SK-N-SH (cell line): ENCODE results near the gene EGLN3. TPM values are rescaled to one million over a fixed set of nuclear protein-coding genes. Genes with fewer than 3 reads are reported as not detected.

Experiments
- CTCF ChIA-PET: fragments of 300-600, 350-600 bp; formaldehyde crosslinking; extraction: SDS; loops from one replicate; lab custom pipeline; 2021; lab: Yijun Ruan, JAX
- POLR2A ChIA-PET: fragments of 350-600 bp; sonication (Branson Sonifier 250); formaldehyde crosslinking; extraction: SDS; loops from one replicate; lab custom pipeline; 2020; ENCODE audit warnings: antibody characterized with exemption, inconsistent platforms; lab: Yijun Ruan, JAX
- DNase-seq: peaks from one replicate; pipeline ENCODE4 v3.0.0; 2012
- H2AFZ ChIP-seq: fragments of 200-600 bp; sonication (generic); 2 replicates; pipeline ENCODE4 v1.8.1; 2016; ENCODE audit warnings: antibody characterized with exemption, mild to moderate bottlenecking, low read depth
- H3F3A ChIP-seq: fragments of 200-600 bp; sonication (generic); replicated peaks from 2 replicates; pipeline ENCODE3; 2016; ENCODE audit warnings: antibody characterized with exemption, mild to moderate bottlenecking; ENCODE audit not compliant: insufficient read depth
- H3K27ac ChIP-seq, 2 experiments: fragments of 200-500 bp in 1 of 2; fragments of 200-600 bp in 1 of 2; sonication (Bioruptor generic) in 1 of 2; sonication (generic), shearing (Covaris generic) in 1 of 2; 2 replicates each; pipeline versions ENCODE4 v1.5.1 to v1.6.1; 2014 to 2016; ENCODE audit warnings: low read depth in 2 of 2, inconsistent platforms in 1 of 2, low read length in 1 of 2, mild to moderate bottlenecking in 1 of 2, mixed read lengths in 1 of 2
- H3K27me3 ChIP-seq: fragments of 200-600 bp; sonication (generic), shearing (Covaris generic); 2 replicates; pipeline ENCODE4 v1.6.1; 2016; ENCODE audit warnings: mixed run types; ENCODE audit not compliant: insufficient read depth
- H3K36me3 ChIP-seq, 2 experiments: fragments of 200-500 bp in 1 of 2; fragments of 200-600 bp in 1 of 2; sonication (Bioruptor generic) in 1 of 2; sonication (generic) in 1 of 2; replicated peaks in 1 of 2; 2 replicates each; pipeline versions ENCODE3 to v1.5.1; 2014 to 2016; ENCODE audit warnings: low read length in 1 of 2, mild to moderate bottlenecking in 1 of 2; ENCODE audit not compliant: insufficient read depth in 2 of 2, control insufficient read depth in 1 of 2
- H3K4me1 ChIP-seq, 2 experiments: fragments of 200-500 bp in 1 of 2; fragments of 200-600 bp in 1 of 2; sonication (Bioruptor generic) in 1 of 2; sonication (generic), shearing (Covaris generic) in 1 of 2; 2 replicates each; pipeline versions ENCODE4 v1.5.1 to v1.6.1; 2014 to 2016; ENCODE audit warnings: low read depth in 1 of 2, low read length in 1 of 2, mixed run types in 1 of 2; ENCODE audit not compliant: insufficient read depth in 2 of 2, control insufficient read depth in 1 of 2
- H3K4me2 ChIP-seq: fragments of 200-600 bp; sonication (generic), shearing (Covaris generic); 2 replicates; pipeline ENCODE4 v1.6.1; 2017; ENCODE audit warnings: mixed run types
- H3K4me3 ChIP-seq, 2 experiments: fragments of 200-500 bp in 1 of 2; fragments of 200-600 bp in 1 of 2; sonication (Bioruptor generic) in 1 of 2; sonication (generic), shearing (Covaris generic) in 1 of 2; 2 replicates each; pipeline versions ENCODE4 v1.5.1 to v1.8.1; 2014 to 2016; ENCODE audit warnings: low read depth in 2 of 2, inconsistent platforms in 1 of 2, low read length in 1 of 2, mild to moderate bottlenecking in 1 of 2, mixed read lengths in 1 of 2, moderate library complexity in 1 of 2
- H3K79me2 ChIP-seq: fragments of 200-600 bp; sonication (generic); 2 replicates; pipeline ENCODE4 v1.8.1; 2017; ENCODE audit warnings: mild to moderate bottlenecking; ENCODE audit not compliant: insufficient read depth
- H3K9ac ChIP-seq: fragments of 200-600 bp; sonication (generic); 2 replicates; pipeline ENCODE4 v1.6.1; 2017; ENCODE audit warnings: mixed run types
- H3K9me2 ChIP-seq: fragments of 200-600 bp; sonication (generic); 2 replicates; pipeline ENCODE4 v1.6.1; 2017; ENCODE audit warnings: mixed run types
- H3K9me3 ChIP-seq: fragments of 200-600 bp; sonication (generic); 2 replicates; pipeline ENCODE4 v1.6.1; 2017; ENCODE audit warnings: mixed run types, mild to moderate bottlenecking, moderate library complexity
- H4K20me1 ChIP-seq: fragments of 200-600 bp; sonication (generic); 2 replicates; pipeline ENCODE4 v1.6.1; 2017; ENCODE audit warnings: mild to moderate bottlenecking, mixed run types; ENCODE audit not compliant: insufficient read depth
- CHD2 ChIP-seq: fragments of 150-350 bp; IDR thresholded peaks from 2 replicates; pipeline ENCODE4 v1.6.1; 2018; ENCODE audit warnings: low read length; ENCODE audit not compliant: partially characterized antibody
- CTCF ChIP-seq: fragments of 200-600 bp; sonication (generic); IDR thresholded peaks from 2 replicates; pipeline ENCODE4 v1.6.1; 2017; ENCODE audit warnings: antibody characterized with exemption, mild to moderate bottlenecking, moderate library complexity
- ELF1 ChIP-seq: IDR thresholded peaks from 2 replicates; pipeline ENCODE4 v1.4.0; 2012
- EZH2phosphoT487 ChIP-seq: fragments of 200-600 bp; sonication (generic); IDR thresholded peaks from 2 replicates; pipeline ENCODE4 v1.6.1; 2017; ENCODE audit warnings: low read depth, mixed run types, mild to moderate bottlenecking, antibody characterized with exemption, moderate library complexity, borderline replicate concordance
- FOXJ3 ChIP-seq: sonication (generic); formaldehyde crosslinking; IDR thresholded peaks from 2 replicates; pipeline ENCODE4 v1.5.1; 2020; ENCODE audit warnings: mild to moderate bottlenecking, missing genetic modification reagents
- JUND ChIP-seq: IDR thresholded peaks from 2 replicates; pipeline ENCODE4 v1.4.0; 2012
- MXI1 ChIP-seq: IDR thresholded peaks from 2 replicates; pipeline ENCODE4 v1.6.1; 2012; ENCODE audit warnings: mild to moderate bottlenecking, low read depth, low read length, improper control_type of control experiment
- RAD21 ChIP-seq: IDR thresholded peaks from 2 replicates; pipeline ENCODE4 v1.6.1; 2012; ENCODE audit warnings: mild to moderate bottlenecking, low read length
- RFX5 ChIP-seq: IDR thresholded peaks from 2 replicates; pipeline ENCODE4 v1.6.1; 2012; ENCODE audit warnings: mild to moderate bottlenecking, improper control_type of control experiment, low read length
- RXRA ChIP-seq: IDR thresholded peaks from 2 replicates; pipeline ENCODE4 v1.4.0; 2012; ENCODE audit warnings: low read depth, mild to moderate bottlenecking, borderline replicate concordance
- SMC3 ChIP-seq: IDR thresholded peaks from 2 replicates; pipeline ENCODE4 v1.6.1; 2012; ENCODE audit warnings: low read depth, low read length, improper control_type of control experiment
- TCF12 ChIP-seq: IDR thresholded peaks from 2 replicates; pipeline ENCODE4 v1.4.0; 2012
- TEAD4 ChIP-seq: IDR thresholded peaks from 2 replicates; pipeline ENCODE4 v1.4.0; 2012; ENCODE audit warnings: mild to moderate bottlenecking, borderline replicate concordance; ENCODE audit not compliant: insufficient read depth
- USF1 ChIP-seq: IDR thresholded peaks from 2 replicates; pipeline ENCODE4 v1.4.0; 2012; ENCODE audit warnings: low read depth, borderline replicate concordance
- polyA plus RNA-seq, 3 experiments: library from polyadenylated mRNA; depleted of rRNA; stranded (reverse); fragments of >200 nt; gene quantifications; 2 replicates each; pipeline ENCODE4 v1.2.3, GENCODE V29; 2012
- TF ChIP-seq, protein P1 (sequence below): IDR thresholded peaks from 2 replicates; pipeline ENCODE4; 2012
- TF ChIP-seq, protein P2 (sequence below): fragments of 150-350 bp; IDR thresholded peaks from 2 replicates; pipeline ENCODE4 v1.6.1; 2016; ENCODE audit warnings: mild to moderate bottlenecking, low read depth, low read length
- TF ChIP-seq, protein P3 (sequence below): IDR thresholded peaks from 2 replicates; pipeline ENCODE4 v1.4.0; 2012; ENCODE audit warnings: low read depth, borderline replicate concordance
- TF ChIP-seq, protein P4 (sequence below): IDR thresholded peaks from 2 replicates; pipeline ENCODE4 v1.4.0; 2012; ENCODE audit warnings: low read depth

EGLN3 gene
- polyA plus RNA-seq, 1 of the 3 experiments (the other 2 are of a cell fraction): 0.31 TPM

DNA sequence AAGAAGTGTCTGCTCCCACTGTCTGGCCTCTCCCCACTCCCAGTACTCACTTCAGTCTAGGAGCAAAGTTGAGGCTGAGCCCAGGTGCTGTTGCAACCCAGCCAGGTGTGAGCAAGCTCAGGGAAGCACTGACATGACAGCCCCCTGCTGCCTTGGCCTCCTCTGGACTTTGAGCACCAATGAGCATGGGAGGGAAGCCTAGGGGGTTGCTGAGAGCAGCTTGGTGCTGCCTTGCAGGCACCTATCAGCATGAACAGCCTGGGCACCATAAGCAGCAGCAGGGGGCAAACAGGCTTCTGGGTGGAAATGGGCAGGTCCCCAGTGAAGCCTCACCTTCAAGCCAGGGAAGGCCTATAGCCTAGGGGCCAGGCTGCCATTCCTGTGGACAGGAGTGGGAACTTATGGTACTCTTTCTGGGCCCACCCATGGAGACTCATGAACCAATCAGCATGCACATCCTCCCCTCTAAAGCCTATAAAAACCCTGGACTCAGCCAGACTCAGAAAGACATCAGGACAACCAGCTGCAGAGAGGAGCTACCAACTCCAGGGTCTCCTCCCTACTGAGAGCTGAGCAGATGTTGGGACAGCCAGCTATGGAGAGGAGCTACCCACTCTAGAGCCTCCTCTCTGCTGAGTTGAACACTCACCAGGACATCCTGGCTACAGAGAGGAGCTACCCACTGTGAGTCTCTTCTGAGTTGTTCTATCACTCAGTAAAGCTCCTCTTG is 49.3 kb downstream of the EGLN3 start:
- CTCF ChIA-PET: interaction anchor here (0.9 kb wide), 1 partner anchor 21 kb away, joined by 3 read pairs; no protein-coding TSS in a partner anchor
- H3K36me3 ChIP-seq: no peaks in the 10 kb centered on the region

More for the DNA sequence above, 49.3 kb downstream of the EGLN3 start:
- Histone ChIP-seq H3K4me1 (no peaks in the 10 kb centered on the region; a peak in 1 of 4 replicates), H2AFZ (no peak overlapping the region)
- no peak for TF ChIP-seq RFX5
- TF ChIP-seq TCF12: no peak
- TF ChIP-seq, protein P1, sequence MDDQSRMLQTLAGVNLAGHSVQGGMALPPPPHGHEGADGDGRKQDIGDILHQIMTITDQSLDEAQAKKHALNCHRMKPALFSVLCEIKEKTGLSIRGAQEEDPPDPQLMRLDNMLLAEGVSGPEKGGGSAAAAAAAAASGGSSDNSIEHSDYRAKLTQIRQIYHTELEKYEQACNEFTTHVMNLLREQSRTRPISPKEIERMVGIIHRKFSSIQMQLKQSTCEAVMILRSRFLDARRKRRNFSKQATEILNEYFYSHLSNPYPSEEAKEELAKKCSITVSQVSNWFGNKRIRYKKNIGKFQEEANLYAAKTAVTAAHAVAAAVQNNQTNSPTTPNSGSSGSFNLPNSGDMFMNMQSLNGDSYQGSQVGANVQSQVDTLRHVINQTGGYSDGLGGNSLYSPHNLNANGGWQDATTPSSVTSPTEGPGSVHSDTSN: no peak
- no peak for TF ChIP-seq SMC3
- no peak for TF ChIP-seq USF1
- TF ChIP-seq, protein P2, sequence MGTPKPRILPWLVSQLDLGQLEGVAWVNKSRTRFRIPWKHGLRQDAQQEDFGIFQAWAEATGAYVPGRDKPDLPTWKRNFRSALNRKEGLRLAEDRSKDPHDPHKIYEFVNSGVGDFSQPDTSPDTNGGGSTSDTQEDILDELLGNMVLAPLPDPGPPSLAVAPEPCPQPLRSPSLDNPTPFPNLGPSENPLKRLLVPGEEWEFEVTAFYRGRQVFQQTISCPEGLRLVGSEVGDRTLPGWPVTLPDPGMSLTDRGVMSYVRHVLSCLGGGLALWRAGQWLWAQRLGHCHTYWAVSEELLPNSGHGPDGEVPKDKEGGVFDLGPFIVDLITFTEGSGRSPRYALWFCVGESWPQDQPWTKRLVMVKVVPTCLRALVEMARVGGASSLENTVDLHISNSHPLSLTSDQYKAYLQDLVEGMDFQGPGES: no peak
- TF ChIP-seq JUND: no peak
- no peak for TF ChIP-seq ELF1
- TF ChIP-seq, protein P3, sequence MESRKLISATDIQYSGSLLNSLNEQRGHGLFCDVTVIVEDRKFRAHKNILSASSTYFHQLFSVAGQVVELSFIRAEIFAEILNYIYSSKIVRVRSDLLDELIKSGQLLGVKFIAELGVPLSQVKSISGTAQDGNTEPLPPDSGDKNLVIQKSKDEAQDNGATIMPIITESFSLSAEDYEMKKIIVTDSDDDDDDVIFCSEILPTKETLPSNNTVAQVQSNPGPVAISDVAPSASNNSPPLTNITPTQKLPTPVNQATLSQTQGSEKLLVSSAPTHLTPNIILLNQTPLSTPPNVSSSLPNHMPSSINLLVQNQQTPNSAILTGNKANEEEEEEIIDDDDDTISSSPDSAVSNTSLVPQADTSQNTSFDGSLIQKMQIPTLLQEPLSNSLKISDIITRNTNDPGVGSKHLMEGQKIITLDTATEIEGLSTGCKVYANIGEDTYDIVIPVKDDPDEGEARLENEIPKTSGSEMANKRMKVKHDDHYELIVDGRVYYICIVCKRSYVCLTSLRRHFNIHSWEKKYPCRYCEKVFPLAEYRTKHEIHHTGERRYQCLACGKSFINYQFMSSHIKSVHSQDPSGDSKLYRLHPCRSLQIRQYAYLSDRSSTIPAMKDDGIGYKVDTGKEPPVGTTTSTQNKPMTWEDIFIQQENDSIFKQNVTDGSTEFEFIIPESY: no peak
- TF ChIP-seq TEAD4: no peak
- TF ChIP-seq EZH2phosphoT487: no peak
- TF ChIP-seq CTCF: no peak
- TF ChIP-seq, protein P4, sequence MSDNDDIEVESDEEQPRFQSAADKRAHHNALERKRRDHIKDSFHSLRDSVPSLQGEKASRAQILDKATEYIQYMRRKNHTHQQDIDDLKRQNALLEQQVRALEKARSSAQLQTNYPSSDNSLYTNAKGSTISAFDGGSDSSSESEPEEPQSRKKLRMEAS: no peak
- no peak for TF ChIP-seq FOXJ3 (CRISPR knock-in tag)
- no peak for TF ChIP-seq CHD2
- no peak for TF ChIP-seq RXRA
- no peak for TF ChIP-seq RAD21
- no peak for TF ChIP-seq MXI1
- TF ChIP-seq, all 33 proteins: peak for 0
- no peaks in the 10 kb centered on the region for H3F3A ChIP-seq
- H3K9me2 ChIP-seq: no peaks in the 10 kb centered on the region
- DNase-seq: no peak
- H3K4me3 ChIP-seq: no peak overlapping the region
- no peak overlapping the region for H3K27ac ChIP-seq
- H3K79me2 ChIP-seq: no peaks in the 10 kb centered on the region
- no peak overlapping the region for H3K9ac ChIP-seq
- POLR2A ChIA-PET: no interaction called here
- no peaks in the 10 kb centered on the region for H3K9me3 ChIP-seq
- no peak overlapping the region for H3K4me2 ChIP-seq
- no peaks in the 10 kb centered on the region for H3K27me3 ChIP-seq
- H4K20me1 ChIP-seq: no peaks in the 10 kb centered on the region
